ENCODE results near the gene THSD4.

Gene THSD4

DNA sequence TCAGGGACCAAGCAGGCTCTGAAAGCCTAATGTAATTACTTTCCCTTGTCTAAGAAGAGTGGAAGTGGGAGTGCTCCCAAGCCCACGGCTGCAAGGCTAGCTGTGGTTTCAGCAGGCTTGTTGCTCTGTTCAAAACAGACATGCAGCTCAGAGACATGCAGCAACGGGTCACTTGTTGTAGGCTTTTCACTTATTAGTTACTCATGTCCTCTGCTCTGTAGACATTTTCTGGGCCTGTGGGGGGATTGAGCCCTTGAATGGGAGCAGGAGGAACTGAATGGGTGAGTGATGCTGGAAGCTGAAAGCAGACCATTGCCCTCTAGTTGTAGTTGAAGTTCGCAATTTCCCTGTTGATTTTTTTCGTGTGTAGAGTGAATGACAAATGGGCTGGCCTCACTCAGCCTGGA is 433.1 kb downstream of the THSD4 start:
- TF ChIP-seq, protein P1, sequence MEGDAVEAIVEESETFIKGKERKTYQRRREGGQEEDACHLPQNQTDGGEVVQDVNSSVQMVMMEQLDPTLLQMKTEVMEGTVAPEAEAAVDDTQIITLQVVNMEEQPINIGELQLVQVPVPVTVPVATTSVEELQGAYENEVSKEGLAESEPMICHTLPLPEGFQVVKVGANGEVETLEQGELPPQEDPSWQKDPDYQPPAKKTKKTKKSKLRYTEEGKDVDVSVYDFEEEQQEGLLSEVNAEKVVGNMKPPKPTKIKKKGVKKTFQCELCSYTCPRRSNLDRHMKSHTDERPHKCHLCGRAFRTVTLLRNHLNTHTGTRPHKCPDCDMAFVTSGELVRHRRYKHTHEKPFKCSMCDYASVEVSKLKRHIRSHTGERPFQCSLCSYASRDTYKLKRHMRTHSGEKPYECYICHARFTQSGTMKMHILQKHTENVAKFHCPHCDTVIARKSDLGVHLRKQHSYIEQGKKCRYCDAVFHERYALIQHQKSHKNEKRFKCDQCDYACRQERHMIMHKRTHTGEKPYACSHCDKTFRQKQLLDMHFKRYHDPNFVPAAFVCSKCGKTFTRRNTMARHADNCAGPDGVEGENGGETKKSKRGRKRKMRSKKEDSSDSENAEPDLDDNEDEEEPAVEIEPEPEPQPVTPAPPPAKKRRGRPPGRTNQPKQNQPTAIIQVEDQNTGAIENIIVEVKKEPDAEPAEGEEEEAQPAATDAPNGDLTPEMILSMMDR (conservative IDR thresholded peaks at IDR 0.05) = no peak
- TF ChIP-seq ZFX (IDR thresholded peaks at IDR 0.05) = no peak
- no peak overlapping the region for H3K27ac ChIP-seq

DNA sequence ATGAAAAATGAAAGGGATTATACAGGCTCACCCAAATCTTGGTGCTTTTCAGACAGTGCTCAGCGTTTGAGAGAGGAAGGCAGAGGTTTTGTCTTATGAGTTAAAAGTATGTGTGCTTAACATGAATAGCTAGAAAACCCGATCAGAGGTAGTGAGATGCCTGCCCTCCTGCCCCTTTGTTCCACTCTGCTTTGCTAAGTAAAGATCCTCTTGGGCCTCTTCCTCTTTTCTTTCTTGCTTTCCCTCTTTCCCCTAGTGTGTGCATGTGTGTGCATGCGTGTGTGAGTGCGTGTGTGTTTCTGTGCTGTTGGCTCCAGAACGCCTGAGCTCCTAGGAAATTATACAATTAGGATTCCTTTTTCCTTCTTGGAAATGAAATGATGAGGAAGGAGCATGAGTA is 433.8 kb downstream of the THSD4 start:
- no peak overlapping the region for H3K27ac ChIP-seq
- no peak for TF ChIP-seq ZFX (IDR thresholded peaks at IDR 0.05)
- TF ChIP-seq, protein P1 (conservative IDR thresholded peaks at IDR 0.05) = no peak

DNA sequence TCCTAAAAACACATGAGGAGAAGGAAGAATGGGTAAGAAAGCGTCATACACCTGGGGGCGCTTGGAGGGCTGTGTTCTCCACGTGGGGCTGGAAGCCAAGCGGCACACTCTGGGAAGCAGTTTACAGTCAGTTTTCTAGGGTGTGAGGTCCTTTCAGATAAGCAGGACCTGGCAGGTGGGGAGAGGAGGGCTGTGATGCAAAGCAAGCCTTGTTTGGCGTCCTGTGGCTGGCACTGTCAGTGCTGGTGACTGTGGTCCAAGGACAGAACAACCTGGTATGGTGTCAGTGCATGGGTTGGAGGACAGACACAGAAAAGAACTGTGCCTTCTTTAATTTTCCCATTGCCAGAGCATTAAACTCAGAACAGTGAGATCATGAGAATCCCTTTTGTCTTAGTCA is 434.4 kb downstream of the THSD4 start:
- no peak overlapping the region for H3K27ac ChIP-seq
- TF ChIP-seq, protein P1 (conservative IDR thresholded peaks at IDR 0.05) = no peak

DNA sequence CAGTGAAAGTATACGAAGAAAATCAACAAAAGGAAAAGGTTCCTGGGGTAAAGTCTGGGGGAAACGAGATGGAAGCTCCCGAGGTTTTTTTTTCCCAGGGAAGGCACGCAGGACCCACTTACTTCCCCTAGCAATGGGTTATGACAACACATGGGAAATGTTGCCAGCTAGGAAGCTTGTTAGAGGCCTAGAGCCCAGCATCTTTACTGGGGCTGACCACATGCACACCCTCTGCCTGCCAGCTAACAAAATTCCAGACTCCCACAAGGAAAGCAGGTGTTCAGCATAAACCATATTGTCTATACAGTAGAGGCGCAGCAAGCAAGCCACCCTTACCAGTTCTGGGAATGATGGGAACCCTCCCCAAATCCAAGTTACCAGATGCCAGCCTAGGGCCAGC is 436.3 kb downstream of the THSD4 start:
- TF ChIP-seq, protein P1 (conservative IDR thresholded peaks at IDR 0.05) = no peak
- TF ChIP-seq ZFX (IDR thresholded peaks at IDR 0.05) = no peak
- H3K27ac ChIP-seq = no peak overlapping the region

DNA sequence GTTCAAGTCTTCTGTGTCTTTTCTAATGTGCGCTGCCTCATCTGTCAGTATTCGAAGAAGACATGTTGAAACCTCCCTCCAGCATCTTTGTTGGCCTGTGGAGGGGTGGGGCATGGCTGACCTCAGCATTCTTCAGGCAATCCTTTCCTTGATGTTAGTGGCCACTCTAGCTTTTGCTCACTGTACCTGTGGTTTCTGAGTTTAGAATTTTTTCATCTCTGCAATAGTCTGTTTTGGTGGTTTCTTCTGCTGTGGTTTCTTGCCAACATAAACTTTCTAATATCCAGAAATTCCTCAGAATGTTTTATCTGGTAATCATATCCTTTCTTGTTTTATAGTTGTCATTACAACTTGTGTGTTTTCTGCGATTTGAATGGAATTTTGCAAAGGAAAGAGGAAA is 443.8 kb downstream of the THSD4 start:
- no peak overlapping the region for H3K27ac ChIP-seq
- no peak for TF ChIP-seq ZFX (IDR thresholded peaks at IDR 0.05)
- TF ChIP-seq, protein P1 (conservative IDR thresholded peaks at IDR 0.05) = no peak

DNA sequence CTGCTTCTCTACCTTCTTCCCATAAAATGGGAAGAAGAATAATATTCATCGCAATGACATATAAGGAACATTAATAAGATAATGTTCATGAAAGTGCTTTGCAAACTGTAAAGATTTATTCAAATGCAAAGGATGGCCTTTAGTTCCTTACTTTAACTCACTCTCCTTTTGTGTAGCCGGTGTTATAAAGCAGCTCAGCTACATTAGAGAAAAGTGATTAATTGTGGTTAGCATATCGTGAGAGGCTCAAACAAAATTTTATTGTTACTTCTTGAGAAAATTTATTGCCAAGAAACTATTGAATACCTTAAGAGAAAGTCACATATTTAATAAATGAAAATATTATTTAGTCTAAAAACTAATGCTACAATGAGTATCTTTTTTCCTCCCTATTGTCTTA is 444.3 kb downstream of the THSD4 start:
- TF ChIP-seq, protein P1 (conservative IDR thresholded peaks at IDR 0.05) = no peak
- TF ChIP-seq ZFX (IDR thresholded peaks at IDR 0.05) = no peak
- H3K27ac ChIP-seq = no peak overlapping the region

DNA sequence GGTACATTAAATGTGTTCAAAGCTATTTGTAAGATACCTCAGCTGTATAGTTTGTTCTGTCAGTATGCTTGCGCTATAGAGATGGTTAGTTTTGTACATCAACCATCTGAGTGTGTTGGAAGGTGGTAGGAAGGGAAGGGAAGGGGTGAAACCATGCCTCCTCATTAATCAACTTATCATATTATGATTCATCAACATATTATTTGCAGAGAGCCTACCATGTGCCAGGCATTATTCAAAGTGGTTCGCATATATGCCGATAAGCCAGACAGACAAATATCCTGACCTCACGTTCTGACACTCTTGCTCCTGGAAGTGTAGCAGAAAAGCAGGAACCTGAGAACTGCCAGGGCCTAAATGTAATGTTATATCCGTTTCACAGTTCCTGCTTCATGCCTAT is 447.0 kb downstream of the THSD4 start:
- no peak overlapping the region for H3K27ac ChIP-seq
- TF ChIP-seq, protein P1 (conservative IDR thresholded peaks at IDR 0.05) = no peak
- no peak for TF ChIP-seq ZFX (IDR thresholded peaks at IDR 0.05)

Data from C4-2B (cell line).